ENCODE data around the gene SLC37A1. TPM values are rescaled to one million over a fixed set of nuclear protein-coding genes. Genes with fewer than 3 reads are reported as not detected.

Gene SLC37A1
- polyA plus RNA-seq, 3 donors from 2014 or later = 0.09 to 6.3 (median 3.0) TPM

DNA sequence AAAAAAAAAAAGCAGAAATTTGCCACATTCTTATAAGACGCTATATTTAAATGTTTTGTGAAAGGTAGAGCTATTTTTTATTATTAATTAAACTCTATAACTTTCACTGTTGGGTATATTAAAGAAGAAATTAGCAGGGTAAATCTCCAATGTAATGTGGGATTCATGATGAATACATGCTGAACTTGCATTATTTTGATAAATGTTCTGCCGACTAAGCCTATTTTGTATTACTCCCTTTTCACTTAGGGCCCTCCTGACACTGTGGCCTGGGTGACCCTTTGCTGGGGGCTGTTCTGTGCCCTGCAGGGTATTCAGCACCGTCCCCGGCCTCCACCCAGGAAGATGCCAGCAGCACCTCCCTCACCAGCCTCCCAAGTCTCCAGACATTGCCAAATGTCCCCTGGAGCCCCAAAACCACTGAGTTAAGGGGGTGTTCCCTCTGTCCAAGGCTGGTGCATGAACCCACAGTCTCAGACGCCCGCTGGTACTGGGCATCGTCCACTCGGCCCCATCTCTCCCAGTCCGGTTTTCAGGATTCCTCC, 40.1 kb upstream of the SLC37A1 start:
- Mint-ChIP-seq H3K4me3 (no peak overlapping the region), H3K4me1 (no peaks in the 10 kb centered on the region), H3K36me3 (no peaks in the 10 kb centered on the region), H3K27me3 (ENCODE audit: low read depth in 3 of 3) (peaks cover 0 to 6% (median 2%) of the 10 kb centered on the region in 3 donors), H3K27ac (no peak overlapping the region), H3K9me3 (peaks cover 0 to 2% (median 0%) of the 10 kb centered on the region in 6 donors)
- DNase-seq = no peak

DNA sequence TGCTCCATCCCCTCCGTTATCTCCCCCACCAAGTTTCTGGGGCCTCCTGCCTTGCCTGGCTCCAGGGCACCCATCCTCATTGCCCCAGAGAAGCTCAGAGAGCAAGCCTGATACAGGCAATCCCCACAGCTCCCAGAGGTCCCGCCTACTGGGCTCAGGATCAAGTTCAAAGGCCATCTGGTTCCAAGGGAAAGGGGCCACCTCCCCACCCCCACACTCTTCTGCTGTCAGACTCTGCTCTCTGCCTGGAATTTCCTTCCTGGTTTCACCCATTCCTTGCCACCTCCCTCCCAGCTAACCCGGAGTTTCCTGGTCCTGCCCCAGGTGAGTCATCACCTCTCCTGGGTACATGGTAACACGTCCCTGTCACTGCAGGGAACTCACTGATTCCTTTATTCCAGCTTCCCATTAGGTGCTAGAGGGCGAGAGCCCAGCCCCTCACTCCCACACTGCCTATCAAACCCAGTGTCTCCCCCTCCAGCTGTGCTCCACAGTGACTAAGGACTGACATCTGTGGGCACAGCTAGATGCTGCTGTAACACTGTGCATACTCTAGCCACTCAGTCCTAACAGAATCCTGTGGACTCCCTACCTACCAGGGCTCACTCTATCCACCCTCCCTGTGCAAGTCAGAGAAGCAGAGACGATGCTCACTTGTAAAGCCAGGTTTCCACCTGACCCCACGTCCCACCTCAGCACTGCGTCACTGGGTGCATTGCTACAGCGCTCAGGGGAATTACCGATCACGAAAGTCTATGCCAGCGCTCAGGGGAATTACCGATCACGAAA, 39.4 kb upstream of the SLC37A1 start:
- Mint-ChIP-seq H3K4me3 (no peak overlapping the region), H3K27me3 (ENCODE audit: low read depth in 3 of 3) (peaks cover 0 to 6% (median 2%) of the 10 kb centered on the region in 3 donors), H3K4me1 (no peaks in the 10 kb centered on the region), H3K36me3 (no peaks in the 10 kb centered on the region), H3K9me3 (peaks cover 0 to 2% (median 0%) of the 10 kb centered on the region in 6 donors), H3K27ac (no peak overlapping the region)
- no peak for DNase-seq

DNA sequence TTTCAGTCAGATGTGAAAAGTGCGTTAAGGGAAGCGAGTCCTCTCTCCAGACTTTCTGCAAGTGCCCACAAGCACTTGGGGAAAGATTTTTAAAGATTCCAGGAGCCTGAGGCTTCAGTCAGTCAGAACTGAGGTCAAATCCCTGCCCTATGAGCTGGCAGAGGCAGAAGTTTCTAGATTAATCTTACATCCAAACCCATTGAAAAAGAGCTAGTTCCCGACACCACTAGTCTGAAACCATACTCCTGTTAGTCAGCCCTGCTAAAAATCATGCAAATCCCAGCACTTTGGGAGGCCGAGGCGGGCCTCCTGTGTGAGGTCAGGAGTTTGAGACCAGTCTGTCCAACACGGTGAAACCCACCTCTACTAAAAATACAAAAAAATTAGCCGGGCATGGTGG, 38.6 kb upstream of the SLC37A1 start:
- H3K27ac Mint-ChIP-seq = no peak overlapping the region
- peaks cover 0 to 2% (median 0%) of the 10 kb centered on the region in 6 donors for H3K9me3 Mint-ChIP-seq
- DNase-seq = no peak
- H3K4me1 Mint-ChIP-seq = no peaks in the 10 kb centered on the region
- H3K4me3 Mint-ChIP-seq = no peak overlapping the region
- H3K27me3 Mint-ChIP-seq (ENCODE audit: low read depth in 3 of 3) = peaks cover 0 to 7% (median 2%) of the 10 kb centered on the region in 3 donors
- H3K36me3 Mint-ChIP-seq = no peaks in the 10 kb centered on the region

DNA sequence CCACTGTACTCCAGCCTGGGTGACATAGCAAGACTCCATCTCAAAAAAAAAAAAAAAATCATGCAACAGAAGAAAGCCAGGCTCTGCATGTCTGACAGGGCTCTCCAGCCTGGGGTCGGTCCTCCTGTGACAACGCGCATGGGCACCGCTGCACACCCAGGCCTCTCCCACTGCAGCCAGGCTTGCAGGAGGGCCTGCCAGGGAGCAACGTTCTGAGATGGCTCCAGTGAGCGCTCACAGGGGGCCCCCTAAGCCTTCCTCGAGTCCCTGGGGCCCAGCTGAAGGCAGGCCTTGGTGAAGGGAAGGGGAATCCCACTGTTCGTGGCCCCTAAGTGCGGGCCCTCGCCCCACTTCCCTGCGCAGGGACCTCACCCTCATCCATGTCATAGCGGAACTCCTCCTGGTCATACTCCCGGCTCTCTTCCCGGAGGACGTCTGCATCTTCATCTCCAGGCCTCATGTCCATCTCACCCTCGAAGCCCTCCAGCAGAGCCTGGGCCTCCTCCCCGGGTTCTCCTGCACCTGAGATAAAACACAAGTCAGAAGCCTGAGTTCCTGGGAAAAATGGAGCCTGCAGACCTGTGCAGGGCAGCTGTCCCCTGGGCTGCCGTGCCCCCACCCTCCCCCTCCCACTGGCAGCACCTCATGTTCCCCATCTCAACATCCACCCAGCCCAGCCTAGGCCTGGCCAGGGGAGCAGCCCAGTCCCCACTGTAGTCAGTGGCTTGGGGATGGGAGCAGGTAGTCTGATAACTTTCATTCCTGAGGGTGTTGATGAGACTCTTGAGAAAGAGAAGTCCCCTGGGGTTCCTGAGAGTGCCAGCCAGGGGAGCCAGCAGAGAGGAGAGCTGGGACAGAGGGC, 37.9 kb upstream of the SLC37A1 start:
- Mint-ChIP-seq H3K27me3 (ENCODE audit: low read depth in 3 of 3) (peaks cover 0 to 6% (median 2%) of the 10 kb centered on the region in 3 donors), H3K36me3 (no peaks in the 10 kb centered on the region), H3K9me3 (peaks cover 0 to 2% (median 0%) of the 10 kb centered on the region in 6 donors), H3K4me1 (no peaks in the 10 kb centered on the region), H3K27ac (no peak overlapping the region), H3K4me3 (no peak overlapping the region)
- no peak for DNase-seq

DNA sequence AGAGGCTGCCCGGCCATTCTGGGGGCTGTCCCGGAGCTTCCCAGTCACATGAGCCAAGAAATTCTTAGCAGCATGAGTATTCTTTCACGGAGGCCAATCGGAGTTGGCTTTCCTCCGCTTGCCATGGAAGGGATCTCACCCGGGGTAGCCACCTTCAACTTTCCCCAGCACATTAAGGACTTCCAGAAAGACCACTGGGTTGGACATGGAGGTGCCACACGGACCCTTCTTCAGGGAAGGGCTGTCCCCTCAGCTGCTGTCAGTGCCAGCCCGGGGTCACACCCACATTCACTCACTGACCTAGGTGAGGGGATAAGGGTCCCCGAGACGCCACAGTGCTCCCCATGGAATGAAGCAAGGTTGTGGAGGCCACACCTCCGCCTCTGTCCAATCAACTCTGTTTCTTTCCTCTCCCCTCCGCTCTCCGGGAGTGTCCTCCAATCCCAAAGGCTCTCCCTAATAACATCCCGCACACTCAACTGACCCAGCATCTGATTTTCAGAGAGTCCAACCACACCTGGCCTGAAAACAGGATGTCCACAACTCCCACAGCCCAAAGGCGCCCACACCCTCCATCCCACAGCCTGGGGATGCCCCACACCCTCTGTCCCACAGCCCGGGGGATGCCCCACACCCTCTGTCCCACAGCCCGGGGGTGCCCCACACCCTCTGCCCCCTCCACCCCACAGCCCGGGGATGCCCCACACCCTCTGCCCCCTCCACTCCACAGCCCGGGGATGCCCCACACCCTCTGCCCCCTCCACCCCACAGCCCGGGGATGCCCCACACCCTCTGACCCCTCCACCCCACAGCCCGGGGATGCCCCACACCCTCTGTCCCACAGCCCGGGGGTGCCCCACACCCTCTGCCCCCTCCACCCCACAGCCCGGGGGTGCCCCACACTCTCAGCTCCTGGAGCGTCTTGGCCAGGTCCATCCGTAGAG, 37.0 kb upstream of the SLC37A1 start:
- H3K27me3 Mint-ChIP-seq (ENCODE audit: low read depth in 3 of 3) = peaks cover 1 to 6% (median 2%) of the 10 kb centered on the region in 3 donors
- H3K9me3 Mint-ChIP-seq = peaks cover 0 to 2% (median 0%) of the 10 kb centered on the region in 6 donors
- H3K4me3 Mint-ChIP-seq = no peak overlapping the region
- no peaks in the 10 kb centered on the region for H3K4me1 Mint-ChIP-seq
- no peak for DNase-seq
- no peaks in the 10 kb centered on the region for H3K36me3 Mint-ChIP-seq
- H3K27ac Mint-ChIP-seq = no peak overlapping the region

DNA sequence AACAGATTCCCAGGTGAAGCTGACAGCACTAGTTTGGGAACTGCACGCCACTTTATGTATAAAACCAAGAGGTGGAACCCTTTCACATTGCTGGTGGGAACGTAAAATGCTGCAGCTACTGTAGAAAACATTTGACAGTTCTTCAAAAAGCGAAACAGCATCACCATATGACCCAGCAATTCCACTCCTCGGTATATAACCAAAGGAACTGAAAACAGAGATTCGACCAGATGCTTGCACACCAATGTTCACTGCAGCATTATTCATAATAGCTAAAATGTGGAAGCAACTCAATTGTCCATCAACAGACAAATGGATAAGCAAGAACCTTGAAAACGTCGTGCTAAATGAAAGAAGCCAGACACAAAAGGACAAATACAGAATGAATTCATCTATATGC, 35.1 kb upstream of the SLC37A1 start:
- H3K9me3 Mint-ChIP-seq = peaks cover 0 to 2% (median 0%) of the 10 kb centered on the region in 6 donors
- H3K27me3 Mint-ChIP-seq (ENCODE audit: low read depth in 3 of 3) = peaks cover 2 to 6% (median 2%) of the 10 kb centered on the region in 3 donors
- H3K36me3 Mint-ChIP-seq = no peaks in the 10 kb centered on the region
- H3K4me1 Mint-ChIP-seq = no peaks in the 10 kb centered on the region
- H3K27ac Mint-ChIP-seq = no peak overlapping the region
- no peak for DNase-seq
- no peak overlapping the region for H3K4me3 Mint-ChIP-seq

DNA sequence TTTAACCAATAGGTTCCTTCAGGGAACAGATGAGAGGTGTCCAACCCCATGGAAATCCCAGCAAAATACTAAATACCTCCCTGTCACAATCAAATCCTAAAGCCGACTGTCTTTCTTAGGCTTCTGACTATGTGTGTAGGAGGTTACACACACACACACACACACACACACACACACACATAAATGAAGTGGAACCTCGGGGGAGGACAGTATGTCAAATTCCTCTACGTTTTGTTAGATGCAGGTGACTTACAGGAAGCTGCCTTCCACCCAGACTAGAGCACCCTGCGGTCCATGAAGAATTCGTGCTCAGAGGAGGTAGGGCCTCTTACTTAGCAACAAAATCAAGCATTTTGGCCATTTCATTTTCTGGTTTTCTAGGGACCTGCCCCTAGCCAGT, 34.1 kb upstream of the SLC37A1 start:
- Mint-ChIP-seq H3K9me3 (peaks cover 0 to under 1% (median 0%) of the 10 kb centered on the region in 6 donors), H3K27me3 (ENCODE audit: low read depth in 3 of 3) (peaks cover 2 to 6% (median 2%) of the 10 kb centered on the region in 3 donors), H3K36me3 (no peaks in the 10 kb centered on the region), H3K27ac (no peak overlapping the region), H3K4me3 (no peak overlapping the region), H3K4me1 (no peaks in the 10 kb centered on the region)
- DNase-seq = no peak

DNA sequence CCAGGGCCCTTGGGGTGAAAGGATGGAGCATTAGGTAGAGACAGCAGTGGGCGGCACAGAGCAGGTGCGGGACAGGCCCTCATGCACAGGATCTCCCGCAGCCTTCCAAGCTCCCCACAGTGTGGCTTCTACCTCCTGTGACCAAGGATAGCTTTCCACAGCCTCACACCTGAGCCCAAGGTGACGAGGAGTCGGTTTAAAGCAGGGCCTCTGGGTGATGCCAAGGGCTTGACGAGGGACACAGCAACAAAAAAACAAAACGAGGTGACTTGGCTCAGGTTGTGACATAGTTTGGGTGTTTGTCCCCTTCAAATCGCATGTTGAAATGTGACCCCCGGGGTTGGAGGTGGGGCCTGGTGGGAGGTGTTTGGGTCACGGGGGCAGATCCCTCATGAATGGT, 32.9 kb upstream of the SLC37A1 start:
- Mint-ChIP-seq H3K27ac (no peak overlapping the region), H3K4me1 (no peaks in the 10 kb centered on the region), H3K9me3 (no peaks in the 10 kb centered on the region), H3K36me3 (no peaks in the 10 kb centered on the region), H3K27me3 (ENCODE audit: low read depth in 3 of 3) (peaks cover 2 to 3% (median 2%) of the 10 kb centered on the region in 3 donors), H3K4me3 (no peak overlapping the region)
- DNase-seq = no peak

DNA sequence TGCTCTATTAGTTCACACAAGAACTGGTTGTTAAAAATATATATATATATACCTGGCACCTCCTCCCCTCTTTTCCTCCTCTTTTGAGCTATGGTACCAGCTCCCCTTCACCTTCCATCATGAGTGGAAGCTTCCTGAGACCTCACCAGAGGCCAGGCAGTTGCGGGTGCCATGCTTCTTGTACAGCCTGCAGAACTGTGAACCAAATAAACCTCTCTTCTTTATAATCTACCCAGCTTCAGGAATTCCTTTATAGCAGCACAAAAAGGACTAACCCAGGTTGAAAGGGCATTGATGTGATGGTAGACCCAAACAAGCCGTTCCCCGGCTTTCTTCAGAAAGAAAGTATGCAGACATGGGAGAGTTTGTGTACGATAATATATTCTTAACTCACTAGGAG, 32.5 kb upstream of the SLC37A1 start:
- Mint-ChIP-seq H3K36me3 (no peaks in the 10 kb centered on the region), H3K4me3 (no peak overlapping the region), H3K9me3 (no peaks in the 10 kb centered on the region), H3K27ac (no peak overlapping the region), H3K4me1 (no peaks in the 10 kb centered on the region), H3K27me3 (ENCODE audit: low read depth in 3 of 3) (peaks cover 2 to 3% (median 2%) of the 10 kb centered on the region in 3 donors)
- DNase-seq = no peak

DNA sequence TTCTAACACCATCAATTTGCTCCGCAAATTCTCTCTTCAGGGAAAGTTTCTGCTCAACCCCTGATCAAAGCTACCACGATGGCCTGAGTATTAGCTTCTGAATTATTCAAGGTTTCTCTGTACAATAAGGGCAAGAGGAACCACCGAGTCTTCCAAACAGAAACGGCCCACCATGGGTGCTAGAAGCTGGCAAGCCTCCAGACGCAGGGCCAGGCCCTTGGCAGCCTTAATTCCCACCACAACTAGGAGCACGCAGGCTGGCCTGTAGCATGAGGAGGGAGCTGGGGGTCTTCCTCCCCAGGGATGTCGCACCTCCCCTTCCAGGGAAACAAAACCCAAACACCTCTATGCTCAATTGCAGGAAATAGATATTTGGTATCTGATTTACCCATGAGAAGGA, 28.7 kb upstream of the SLC37A1 start:
- Mint-ChIP-seq H3K36me3 (no peaks in the 10 kb centered on the region), H3K27ac (no peak overlapping the region), H3K27me3 (ENCODE audit: low read depth in 3 of 3) (peaks cover 3 to 5% (median 4%) of the 10 kb centered on the region in 3 donors), H3K9me3 (no peaks in the 10 kb centered on the region), H3K4me3 (no peak overlapping the region), H3K4me1 (no peaks in the 10 kb centered on the region)
- no peak for DNase-seq

DNA sequence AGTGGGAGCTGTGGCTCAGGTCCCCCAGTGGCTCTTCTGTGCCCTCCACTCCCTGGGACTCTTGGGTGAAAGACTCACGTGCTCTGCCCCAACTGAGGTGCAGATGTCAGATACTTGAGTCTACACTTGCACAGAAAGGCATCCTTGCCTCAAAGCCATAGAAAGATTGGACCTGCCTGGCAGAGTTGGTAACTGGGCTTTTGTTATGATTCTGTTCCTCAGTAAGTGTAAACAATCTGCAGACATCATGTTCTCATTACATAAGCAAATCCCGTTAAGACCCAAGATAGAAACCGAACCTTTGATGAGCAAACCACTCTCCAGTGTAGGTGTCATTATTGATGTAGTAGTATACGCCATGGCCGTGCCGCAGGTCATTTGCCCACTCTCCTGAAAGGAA, 27.6 kb upstream of the SLC37A1 start:
- Mint-ChIP-seq H3K9me3 (no peaks in the 10 kb centered on the region), H3K27ac (no peak overlapping the region)
- DNase-seq = no peak

DNA sequence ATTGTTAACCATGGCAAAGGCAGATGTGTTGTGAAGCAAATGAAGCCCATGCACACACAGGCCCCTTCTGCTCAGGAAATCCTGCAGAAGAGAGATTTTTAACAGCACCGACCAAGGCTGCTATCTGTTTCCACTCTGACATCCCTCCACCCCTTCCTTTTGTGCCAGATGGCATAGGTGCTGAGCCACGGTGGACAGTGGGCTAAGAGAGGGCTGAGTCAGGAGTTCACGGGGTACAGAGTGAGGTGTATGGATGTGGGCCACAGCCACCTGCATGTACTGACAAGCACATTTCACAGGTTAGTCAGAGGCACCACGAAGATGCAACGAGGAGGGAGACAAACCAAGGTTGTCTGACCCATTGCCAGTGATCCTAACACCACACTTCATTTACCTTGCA, 27.1 kb upstream of the SLC37A1 start:
- Mint-ChIP-seq H3K9me3 (no peaks in the 10 kb centered on the region), H3K4me3 (no peak overlapping the region), H3K27ac (no peak overlapping the region), H3K36me3 (no peaks in the 10 kb centered on the region), H3K4me1 (no peaks in the 10 kb centered on the region), H3K27me3 (ENCODE audit: low read depth in 3 of 3) (peaks cover 2 to 5% (median 4%) of the 10 kb centered on the region in 3 donors)
- no peak for DNase-seq

More for the DNA sequence above, 27.6 kb upstream of the SLC37A1 start:
- peaks cover 2 to 5% (median 4%) of the 10 kb centered on the region in 3 donors for H3K27me3 Mint-ChIP-seq (ENCODE audit: low read depth in 3 of 3)
- no peaks in the 10 kb centered on the region for H3K4me1 Mint-ChIP-seq
- H3K4me3 Mint-ChIP-seq = no peak overlapping the region
- H3K36me3 Mint-ChIP-seq = no peaks in the 10 kb centered on the region

DNA sequence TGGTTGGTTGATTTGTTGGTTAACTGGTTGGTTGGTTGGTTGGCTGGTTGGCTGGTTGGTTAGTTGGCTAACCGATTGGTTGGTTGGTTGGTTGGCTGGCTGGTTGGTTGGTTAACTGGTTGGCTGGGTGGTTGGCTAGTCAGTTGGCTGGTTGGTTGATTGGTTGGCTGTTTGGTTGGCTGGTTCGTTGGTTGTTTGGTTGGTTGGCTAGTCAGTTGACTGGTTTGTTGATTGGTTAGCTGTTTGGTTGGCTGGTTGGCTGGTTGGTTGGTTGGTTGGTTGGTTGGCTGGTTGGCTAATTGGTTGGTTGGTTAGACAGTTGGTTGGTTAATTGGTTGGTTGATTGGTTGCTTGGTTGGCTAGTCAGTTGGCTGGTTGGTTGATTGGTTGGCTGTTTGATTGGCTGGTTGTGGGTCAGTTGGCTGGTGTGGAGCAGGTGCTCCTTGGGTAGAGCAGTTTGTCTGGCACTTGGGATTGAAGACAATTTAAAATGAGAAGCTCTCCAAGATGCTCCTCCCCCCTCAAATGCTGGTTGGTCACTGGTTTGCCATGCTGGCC, 24.6 kb upstream of the SLC37A1 start:
- no peak overlapping the region for H3K27ac Mint-ChIP-seq
- H3K4me3 Mint-ChIP-seq = no peak overlapping the region
- H3K36me3 Mint-ChIP-seq = no peaks in the 10 kb centered on the region
- H3K4me1 Mint-ChIP-seq = no peaks in the 10 kb centered on the region
- peaks cover 2 to 5% (median 2%) of the 10 kb centered on the region in 3 donors for H3K27me3 Mint-ChIP-seq (ENCODE audit: low read depth in 3 of 3)
- no peak for DNase-seq
- no peaks in the 10 kb centered on the region for H3K9me3 Mint-ChIP-seq

Data from immature natural killer cell (primary cell).